ENCODE results near the gene IL17REL.

IL17REL gene

DNA sequence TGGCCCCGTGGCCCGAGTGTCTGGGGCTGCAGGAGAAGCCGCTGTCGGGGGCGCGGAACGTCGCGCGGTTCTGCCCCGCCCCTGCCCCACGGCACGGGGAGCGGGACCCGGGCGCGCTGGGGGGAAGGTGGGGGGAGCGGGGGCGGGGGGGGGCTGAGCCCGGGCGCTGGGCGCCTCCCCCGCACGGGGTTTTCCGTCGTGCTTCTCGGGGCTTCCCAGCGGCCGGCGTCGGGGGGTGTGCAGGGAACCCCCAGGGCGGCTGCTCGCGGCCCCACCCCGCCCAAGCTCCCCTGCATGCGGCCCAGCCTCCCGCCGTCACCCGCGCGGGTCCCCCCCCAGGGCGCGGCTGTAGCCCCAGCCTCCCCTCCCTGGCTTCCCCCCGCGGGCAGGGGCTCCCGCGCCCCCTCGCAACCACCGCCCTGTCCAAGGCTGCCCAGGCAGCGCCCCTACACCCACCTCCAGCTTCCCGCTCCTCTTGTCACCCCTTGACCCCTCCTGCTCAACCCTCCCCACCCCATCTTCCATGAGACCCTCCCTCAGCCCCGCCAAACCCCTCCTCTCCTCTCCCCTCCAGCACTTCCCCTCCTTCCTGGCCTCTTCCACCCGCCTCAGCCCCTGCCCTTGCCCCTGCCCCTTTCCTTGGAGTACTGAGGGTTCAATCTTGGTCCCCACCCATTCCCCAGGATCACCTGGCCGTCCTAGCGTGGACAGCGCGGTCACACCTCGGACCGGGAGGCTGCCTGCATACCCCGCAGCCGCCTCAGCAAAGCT, 1.7 kb downstream of the IL17REL start:
- TF ChIP-seq SIN3A (IDR thresholded peaks at IDR 0.05; ENCODE audit: borderline replicate concordance, insufficient read depth, low read length) (no peak), TAF1 (IDR thresholded peaks at IDR 0.05; ENCODE audit: borderline replicate concordance, insufficient read depth, low read length) (no peak), FOXP2 (optimal IDR thresholded peaks at IDR 0.05; ENCODE audit: borderline replicate concordance, extremely low read depth, extremely low read length, insufficient read depth) (no peak), POLR2AphosphoS5 (IDR thresholded peaks at IDR 0.05; ENCODE audit: low read depth, low read length) (no peak)
- TF ChIP-seq, protein P1, sequence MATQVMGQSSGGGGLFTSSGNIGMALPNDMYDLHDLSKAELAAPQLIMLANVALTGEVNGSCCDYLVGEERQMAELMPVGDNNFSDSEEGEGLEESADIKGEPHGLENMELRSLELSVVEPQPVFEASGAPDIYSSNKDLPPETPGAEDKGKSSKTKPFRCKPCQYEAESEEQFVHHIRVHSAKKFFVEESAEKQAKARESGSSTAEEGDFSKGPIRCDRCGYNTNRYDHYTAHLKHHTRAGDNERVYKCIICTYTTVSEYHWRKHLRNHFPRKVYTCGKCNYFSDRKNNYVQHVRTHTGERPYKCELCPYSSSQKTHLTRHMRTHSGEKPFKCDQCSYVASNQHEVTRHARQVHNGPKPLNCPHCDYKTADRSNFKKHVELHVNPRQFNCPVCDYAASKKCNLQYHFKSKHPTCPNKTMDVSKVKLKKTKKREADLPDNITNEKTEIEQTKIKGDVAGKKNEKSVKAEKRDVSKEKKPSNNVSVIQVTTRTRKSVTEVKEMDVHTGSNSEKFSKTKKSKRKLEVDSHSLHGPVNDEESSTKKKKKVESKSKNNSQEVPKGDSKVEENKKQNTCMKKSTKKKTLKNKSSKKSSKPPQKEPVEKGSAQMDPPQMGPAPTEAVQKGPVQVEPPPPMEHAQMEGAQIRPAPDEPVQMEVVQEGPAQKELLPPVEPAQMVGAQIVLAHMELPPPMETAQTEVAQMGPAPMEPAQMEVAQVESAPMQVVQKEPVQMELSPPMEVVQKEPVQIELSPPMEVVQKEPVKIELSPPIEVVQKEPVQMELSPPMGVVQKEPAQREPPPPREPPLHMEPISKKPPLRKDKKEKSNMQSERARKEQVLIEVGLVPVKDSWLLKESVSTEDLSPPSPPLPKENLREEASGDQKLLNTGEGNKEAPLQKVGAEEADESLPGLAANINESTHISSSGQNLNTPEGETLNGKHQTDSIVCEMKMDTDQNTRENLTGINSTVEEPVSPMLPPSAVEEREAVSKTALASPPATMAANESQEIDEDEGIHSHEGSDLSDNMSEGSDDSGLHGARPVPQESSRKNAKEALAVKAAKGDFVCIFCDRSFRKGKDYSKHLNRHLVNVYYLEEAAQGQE (IDR thresholded peaks at IDR 0.05; ENCODE audit: insufficient read depth in 1 of 2, low read depth in 2 of 2, low read length in 2 of 2) = no peak

DNA sequence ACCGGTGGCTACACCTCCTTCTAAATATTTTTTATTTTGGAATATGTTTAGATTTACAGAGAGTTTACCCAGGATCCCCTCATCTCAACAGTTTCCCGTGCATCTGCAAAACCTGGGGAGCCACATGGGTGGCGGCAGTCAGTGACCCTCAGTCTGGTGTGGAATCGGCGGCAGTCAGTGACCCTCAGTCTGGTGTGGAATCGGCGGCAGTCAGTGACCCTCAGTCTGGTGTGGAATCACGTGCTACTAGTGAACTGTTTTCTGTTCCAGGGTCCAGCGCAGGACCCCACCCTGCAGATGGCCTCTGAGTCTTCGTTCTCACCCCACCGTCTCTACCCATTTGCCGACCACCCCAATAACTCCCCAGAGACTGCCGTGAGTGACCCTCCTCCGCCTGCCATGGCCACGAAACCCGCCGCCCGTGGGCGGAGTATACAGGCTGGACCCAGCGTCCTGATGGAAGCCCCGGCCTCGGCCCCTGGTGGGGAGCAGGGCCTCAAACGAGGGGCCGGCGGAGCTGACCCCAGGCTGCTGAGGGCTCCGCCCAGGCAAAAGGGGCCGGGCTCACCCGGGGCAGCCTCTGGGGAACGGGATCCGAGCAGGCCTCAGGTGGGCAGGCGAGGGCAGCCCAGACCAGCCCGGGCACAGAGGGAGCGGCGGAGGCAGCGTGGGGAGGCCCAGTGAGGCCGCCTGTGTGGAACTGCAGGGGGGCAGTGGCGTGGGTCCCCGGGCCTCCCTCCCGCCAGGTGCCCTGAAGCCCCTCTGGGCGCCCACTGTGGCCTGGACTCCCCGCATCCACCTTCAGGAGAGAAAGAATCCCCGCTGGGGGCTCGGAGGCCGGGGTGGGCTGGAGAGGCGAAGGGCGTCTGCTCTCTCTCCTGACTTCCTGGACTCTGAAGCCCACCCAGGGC, 2.5 kb downstream of the IL17REL start:
- TF ChIP-seq TAF1 (IDR thresholded peaks at IDR 0.05; ENCODE audit: borderline replicate concordance, insufficient read depth, low read length) = no peak
- TF ChIP-seq POLR2AphosphoS5 (IDR thresholded peaks at IDR 0.05; ENCODE audit: low read depth, low read length) = no peak
- no peak for TF ChIP-seq SIN3A (IDR thresholded peaks at IDR 0.05; ENCODE audit: borderline replicate concordance, insufficient read depth, low read length)
- no peak for TF ChIP-seq FOXP2 (optimal IDR thresholded peaks at IDR 0.05; ENCODE audit: borderline replicate concordance, extremely low read depth, extremely low read length, insufficient read depth)
- TF ChIP-seq, protein P1 (IDR thresholded peaks at IDR 0.05; ENCODE audit: insufficient read depth in 1 of 2, low read depth in 2 of 2, low read length in 2 of 2) = no peak

DNA sequence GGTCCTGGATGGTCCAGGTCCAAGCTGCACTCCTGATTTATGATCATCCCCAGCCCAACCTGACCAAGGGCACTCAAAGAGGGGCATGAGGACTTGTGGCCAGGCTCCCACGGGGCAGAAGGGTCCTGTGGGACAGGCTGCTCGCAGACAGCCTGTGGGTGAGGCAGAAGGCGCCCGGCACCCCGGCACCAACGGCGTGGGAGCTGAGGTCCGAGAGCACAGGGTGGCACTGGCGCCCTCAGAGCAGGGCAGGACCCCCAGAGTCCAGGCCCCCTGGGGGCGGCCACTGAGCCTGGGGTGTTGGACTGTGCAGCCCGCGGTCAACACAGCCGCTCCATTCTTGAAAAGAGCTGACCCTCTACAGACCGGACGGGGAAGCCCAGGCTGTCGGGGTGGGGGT, 3.3 kb downstream of the IL17REL start:
- TF ChIP-seq SIN3A (IDR thresholded peaks at IDR 0.05; ENCODE audit: borderline replicate concordance, insufficient read depth, low read length) = no peak
- TF ChIP-seq, protein P1 (IDR thresholded peaks at IDR 0.05; ENCODE audit: insufficient read depth in 1 of 2, low read depth in 2 of 2, low read length in 2 of 2) = no peak
- TF ChIP-seq TAF1 (IDR thresholded peaks at IDR 0.05; ENCODE audit: borderline replicate concordance, insufficient read depth, low read length) = no peak
- TF ChIP-seq FOXP2 (optimal IDR thresholded peaks at IDR 0.05; ENCODE audit: borderline replicate concordance, extremely low read depth, extremely low read length, insufficient read depth) = no peak
- TF ChIP-seq POLR2AphosphoS5 (IDR thresholded peaks at IDR 0.05; ENCODE audit: low read depth, low read length) = no peak

DNA sequence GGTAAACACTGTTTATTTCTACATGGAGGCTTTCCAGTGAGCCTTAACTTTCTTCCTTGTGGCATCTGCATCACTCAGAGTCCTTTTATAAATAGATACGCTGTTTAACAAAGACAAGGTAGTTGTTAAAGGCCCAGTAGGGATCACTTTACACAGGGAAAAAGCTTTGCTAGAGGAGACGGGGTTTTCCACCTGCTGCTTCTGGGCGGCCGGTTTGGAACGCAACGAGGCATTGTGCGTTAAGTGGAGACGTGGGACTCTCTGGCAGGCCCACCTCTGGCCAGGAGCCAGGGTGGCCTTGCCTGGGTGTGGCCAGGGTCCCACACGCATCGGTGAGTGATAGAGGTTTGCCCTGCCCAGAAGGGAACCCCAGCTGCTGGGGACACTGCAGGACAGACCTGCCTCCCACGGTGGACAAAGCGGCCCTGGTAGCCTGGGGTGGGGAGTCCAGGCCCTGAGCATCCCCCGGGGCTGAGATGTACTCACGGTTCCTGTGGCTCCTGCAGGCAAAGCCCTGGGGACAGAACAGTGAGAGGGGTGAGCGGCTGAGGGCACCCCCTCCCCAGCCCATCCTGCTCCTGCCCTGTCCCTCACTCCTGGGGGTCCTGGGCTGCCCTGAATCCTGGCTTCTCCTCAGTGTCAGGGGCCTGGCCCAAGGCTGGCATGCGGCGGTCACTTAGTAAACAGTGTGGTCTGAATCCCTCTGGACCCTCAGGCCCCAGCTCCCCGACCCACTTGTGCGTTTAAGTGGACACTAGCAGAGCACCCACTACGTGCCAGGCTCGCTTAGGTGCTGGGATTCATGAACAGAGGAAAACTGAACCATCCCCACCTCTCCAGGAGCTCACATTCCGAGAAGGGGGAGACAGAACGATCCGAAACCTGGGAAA, 4.2 kb downstream of the IL17REL start:
- TF ChIP-seq SIN3A (IDR thresholded peaks at IDR 0.05; ENCODE audit: borderline replicate concordance, insufficient read depth, low read length) = no peak
- TF ChIP-seq, protein P1 (IDR thresholded peaks at IDR 0.05; ENCODE audit: insufficient read depth in 1 of 2, low read depth in 2 of 2, low read length in 2 of 2) = no peak
- no peak for TF ChIP-seq POLR2AphosphoS5 (IDR thresholded peaks at IDR 0.05; ENCODE audit: low read depth, low read length)
- no peak for TF ChIP-seq TAF1 (IDR thresholded peaks at IDR 0.05; ENCODE audit: borderline replicate concordance, insufficient read depth, low read length)
- TF ChIP-seq FOXP2 (optimal IDR thresholded peaks at IDR 0.05; ENCODE audit: borderline replicate concordance, extremely low read depth, extremely low read length, insufficient read depth) = no peak

Data from PFSK-1 (cell line).